Measurements from ENCODE around the gene RGMB.

- no peak for TF ChIP-seq HES4 (CRISPR knock-in tag; IDR thresholded peaks at IDR 0.05; ENCODE audit: borderline replicate concordance)
- TF ChIP-seq ETS1 (CRISPR knock-in tag; IDR thresholded peaks at IDR 0.05), result no peak
- no peak for TF ChIP-seq SP1 (IDR thresholded peaks at IDR 0.05)
- TF ChIP-seq SP1 (CRISPR knock-in tag; IDR thresholded peaks at IDR 0.05), result no peak
- no peak for TF ChIP-seq KAT7 (CRISPR knock-in tag; IDR thresholded peaks at IDR 0.05; ENCODE audit: borderline replicate concordance)
- TF ChIP-seq RNF219 (CRISPR knock-in tag; IDR thresholded peaks at IDR 0.05), result no peak
- no peak for TF ChIP-seq MYC (CRISPR knock-in tag; IDR thresholded peaks at IDR 0.05; ENCODE audit: borderline replicate concordance)
These were observed 20.0 kb upstream of the RGMB start for GRCh38 chr5:98753507-98753906.

Data from HepG2 (cell line).